ENCODE measurements around the gene ADO. TPM values are rescaled to one million over a fixed set of nuclear protein-coding genes. Genes with fewer than 3 reads are reported as not detected.

The ADO gene
- total and polyA plus RNA-seq, 2 donors (not counting 3 experiments of a cell fraction or from before 2014, with no cell fraction given), result 6.5 to 14.5 TPM

- Histone ChIP-seq H3K4me1 (ENCODE audit: control insufficient read depth, extremely low read depth, insufficient read depth, low read length) (no peaks in the 10 kb centered on the region), H3K27ac (ENCODE audit: insufficient read depth, low read depth, low read length) (no peak overlapping the region), H3K9me1 (replicated peaks; ENCODE audit: control insufficient read depth, extremely low read depth, insufficient read depth, low read length) (no peaks in the 10 kb centered on the region), H4K20me1 (replicated peaks; ENCODE audit: control insufficient read depth, extremely low read depth, insufficient read depth, low read length) (no peaks in the 10 kb centered on the region), H3K4me2 (ENCODE audit: insufficient read depth, low read length) (no peak overlapping the region), H3K9me3 (replicated peaks; ENCODE audit: control insufficient read depth, insufficient read depth, low read length) (no peaks in the 10 kb centered on the region), H3K36me3 (ENCODE audit: control insufficient read depth in 2 of 2, extremely low read depth in 1 of 2, insufficient read depth in 2 of 2, low read length in 2 of 2) (no peaks in the 10 kb centered on the region), H3K79me2 (ENCODE audit: control insufficient read depth, insufficient read depth, low read length) (no peaks in the 10 kb centered on the region), H2AFZ (ENCODE audit: low read depth, low read length) (no peak overlapping the region), H3K27me3 (ENCODE audit: control insufficient read depth in 2 of 2, insufficient read depth in 2 of 2, low read length in 2 of 2) (peaks cover 5 to 7% of the 10 kb centered on the region in 2 experiments), H3K4me3 (replicated peaks in 1 of 3; ENCODE audit: insufficient read depth in 1 of 3, low read depth in 1 of 3, low read length in 3 of 3) (no peak overlapping the region), H3K9ac (replicated peaks; ENCODE audit: extremely low read depth, insufficient read depth, low read length) (no peak overlapping the region)
- POLR2A ChIA-PET, result no interaction called here
- no peak for FAIRE-seq
- no peak for TF ChIP-seq JUN (IDR thresholded peaks at IDR 0.05; ENCODE audit: borderline replicate concordance, insufficient read depth, insufficient read length, low read depth)
- TF ChIP-seq EZH2 (IDR thresholded peaks at IDR 0.05; ENCODE audit: borderline replicate concordance, low read depth, low read length, severe bottlenecking), result no peak
- TF ChIP-seq, protein P1, sequence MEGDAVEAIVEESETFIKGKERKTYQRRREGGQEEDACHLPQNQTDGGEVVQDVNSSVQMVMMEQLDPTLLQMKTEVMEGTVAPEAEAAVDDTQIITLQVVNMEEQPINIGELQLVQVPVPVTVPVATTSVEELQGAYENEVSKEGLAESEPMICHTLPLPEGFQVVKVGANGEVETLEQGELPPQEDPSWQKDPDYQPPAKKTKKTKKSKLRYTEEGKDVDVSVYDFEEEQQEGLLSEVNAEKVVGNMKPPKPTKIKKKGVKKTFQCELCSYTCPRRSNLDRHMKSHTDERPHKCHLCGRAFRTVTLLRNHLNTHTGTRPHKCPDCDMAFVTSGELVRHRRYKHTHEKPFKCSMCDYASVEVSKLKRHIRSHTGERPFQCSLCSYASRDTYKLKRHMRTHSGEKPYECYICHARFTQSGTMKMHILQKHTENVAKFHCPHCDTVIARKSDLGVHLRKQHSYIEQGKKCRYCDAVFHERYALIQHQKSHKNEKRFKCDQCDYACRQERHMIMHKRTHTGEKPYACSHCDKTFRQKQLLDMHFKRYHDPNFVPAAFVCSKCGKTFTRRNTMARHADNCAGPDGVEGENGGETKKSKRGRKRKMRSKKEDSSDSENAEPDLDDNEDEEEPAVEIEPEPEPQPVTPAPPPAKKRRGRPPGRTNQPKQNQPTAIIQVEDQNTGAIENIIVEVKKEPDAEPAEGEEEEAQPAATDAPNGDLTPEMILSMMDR (IDR thresholded peaks at IDR 0.05; ENCODE audit: extremely low read depth in 1 of 2, insufficient read depth in 1 of 2, low read depth in 1 of 2, low read length in 2 of 2), result no peak
- no peak for TF ChIP-seq MAX (IDR thresholded peaks at IDR 0.05; ENCODE audit: insufficient read depth, insufficient read length)
- TF ChIP-seq POLR2AphosphoS5 (IDR thresholded peaks at IDR 0.05; ENCODE audit: insufficient read depth, low read depth, low read length), result no peak
- TF ChIP-seq MYC (IDR thresholded peaks at IDR 0.05; ENCODE audit: low read depth, low read length), result no peak
- no peak for TF ChIP-seq POLR2A (IDR thresholded peaks at IDR 0.05; ENCODE audit: low read depth, low read length)
- no peak for TF ChIP-seq GATA2 (IDR thresholded peaks at IDR 0.05; ENCODE audit: insufficient read depth, insufficient read length, low read depth, low read length)
- TF ChIP-seq FOS (IDR thresholded peaks at IDR 0.05; ENCODE audit: borderline replicate concordance, insufficient read depth, low read length), result no peak
- dilution Hi-C loops (cut with MboI; ENCODE audit: extremely low pct_ligation_motif_present, low sequenced_read_pairs), result no loop called here
- no TSS peak for BruUV-seq (replicated peaks)
- CTCF ChIA-PET, result interaction anchor here (1.1 to 1.5 kb wide), 3 partner anchors 13 to 221 kb away, joined by 3 to 6 read pairs (median 3); partner anchors contain the start of gene EGR2
- no peak for DNase-seq (ENCODE audit: low read depth, low spot score)
- intact Hi-C loops (cut with micrococcal nuclease), result no loop called here
Measured at GRCh38 chr10:62831346-62831745, 26.8 kb downstream of the ADO start.
